Stimulated activated CD4-positive, alpha-beta T cell treated with anti-CD3 and anti-CD28 coated beads, Interleukin-15, amount 100 ng/mL, for 24 hours (primary cell): ENCODE measurements around the gene IDH2.

ENCODE experiments used
- DNase-seq: peaks from one replicate; pipeline ENCODE4 v3.0.0-alpha.2; 2020

The IDH2 gene

DNA sequence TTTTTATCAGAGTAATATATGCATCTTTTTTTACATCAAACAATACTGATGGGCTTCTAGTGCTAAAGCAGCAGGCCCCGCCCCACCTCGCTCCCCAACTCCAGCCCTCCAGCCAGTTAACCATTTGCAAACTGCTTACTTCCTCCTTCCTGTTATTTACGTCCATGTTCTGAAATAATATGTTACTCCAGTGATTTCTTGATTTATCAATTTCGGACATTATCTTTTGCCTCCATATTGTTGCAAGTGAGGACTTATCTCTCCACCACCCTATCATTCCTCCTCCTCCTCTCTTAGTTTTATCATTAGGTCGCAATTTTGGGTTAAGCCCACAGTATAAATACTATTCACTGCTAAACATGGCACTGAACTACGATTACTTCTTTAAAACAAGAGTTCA is 61.6 kb downstream of the IDH2 start:
- DNase-seq: no peak

DNA sequence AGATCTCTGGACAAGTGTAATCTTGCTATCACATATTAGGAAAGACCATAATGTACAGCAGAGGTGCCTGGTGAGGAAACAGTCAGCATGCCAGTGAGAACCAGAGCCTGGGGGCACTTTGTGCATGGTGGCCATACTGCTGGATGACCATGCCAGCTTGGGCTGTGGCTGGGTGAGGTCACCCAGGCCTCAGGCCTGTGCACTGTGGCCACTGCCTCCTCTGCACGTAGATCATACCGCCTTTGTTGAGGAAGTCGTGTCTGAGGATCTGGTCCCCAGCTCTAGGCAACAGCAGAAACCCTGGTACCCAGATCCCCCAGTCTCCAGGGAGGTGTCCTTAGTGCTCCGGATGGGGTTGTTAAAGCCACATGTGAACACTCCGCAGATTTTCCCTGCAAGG is 62.3 kb downstream of the IDH2 start:
- no peak for DNase-seq

DNA sequence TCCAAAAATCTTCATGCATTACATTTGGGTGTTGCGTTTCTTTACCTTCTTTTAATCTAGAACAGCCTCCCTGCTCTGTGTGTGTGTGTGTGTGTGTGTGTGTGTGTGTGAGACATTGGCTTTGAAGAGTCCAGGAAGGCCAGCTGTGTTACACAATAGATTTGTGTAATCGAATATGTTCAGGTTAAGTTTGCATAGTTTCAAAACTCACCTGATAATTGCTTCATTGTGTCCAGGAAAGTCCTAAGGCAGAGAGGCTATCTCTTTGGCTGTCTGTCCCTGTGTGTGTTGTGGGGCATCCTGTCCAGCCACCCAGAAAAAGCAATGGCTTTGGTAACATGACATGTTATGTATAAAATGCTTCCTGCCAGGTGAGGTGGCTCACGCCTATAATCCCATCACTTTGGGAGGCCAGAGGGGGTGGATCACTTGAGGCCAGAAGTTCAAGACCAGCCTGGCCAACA is 63.6 kb downstream of the IDH2 start:
- DNase-seq: no peak

DNA sequence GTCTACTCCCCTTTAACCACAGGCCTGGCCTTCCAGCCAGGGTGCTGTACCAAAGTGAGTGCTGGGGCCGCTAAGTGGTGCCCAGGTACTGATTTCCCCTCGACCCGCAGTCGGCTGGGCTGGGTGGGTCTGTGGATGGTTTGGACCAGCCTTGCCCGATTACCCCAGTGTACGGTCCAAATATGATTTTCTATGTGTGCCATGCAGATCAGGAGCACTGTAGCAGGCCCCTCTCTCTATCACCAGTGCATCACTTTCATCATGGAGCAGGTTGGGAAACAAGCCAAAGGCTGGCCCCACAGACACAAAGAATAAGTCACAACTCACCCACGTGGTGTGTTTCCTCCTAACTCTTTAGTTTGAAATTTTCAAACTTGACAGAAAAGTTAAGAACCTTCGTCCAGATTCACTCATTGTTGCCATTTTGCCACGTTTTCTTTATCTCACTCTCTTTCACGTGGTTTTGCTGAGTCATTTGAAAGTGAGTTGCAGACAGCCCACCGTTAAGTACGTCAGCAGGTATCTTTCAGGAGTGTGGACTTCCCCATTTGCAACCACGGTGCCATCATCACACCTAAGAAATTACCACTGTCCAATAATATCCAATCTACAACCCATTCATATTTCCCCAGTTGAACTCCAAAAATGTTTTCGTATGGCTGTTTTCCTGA is 64.2 kb downstream of the IDH2 start:
- DNase-seq: peak; percentile 73

DNA sequence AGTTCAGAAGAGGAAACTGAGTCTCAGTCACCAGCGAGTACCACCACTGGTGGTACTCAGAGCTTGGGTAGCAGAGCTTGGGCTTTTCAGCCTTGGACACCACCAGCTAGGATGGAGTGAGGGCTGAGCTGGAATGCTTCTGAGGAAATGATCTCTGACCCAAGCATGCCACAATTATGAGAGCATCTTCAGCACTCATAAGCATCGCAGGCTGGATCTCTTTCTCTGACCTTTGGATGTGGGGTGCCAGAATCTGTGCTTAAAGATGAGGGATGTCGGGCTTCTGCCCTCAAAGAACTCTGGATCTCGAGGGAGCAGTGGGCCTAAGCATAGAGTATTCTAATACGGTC is 64.8 kb downstream of the IDH2 start:
- DNase-seq: no peak

DNA sequence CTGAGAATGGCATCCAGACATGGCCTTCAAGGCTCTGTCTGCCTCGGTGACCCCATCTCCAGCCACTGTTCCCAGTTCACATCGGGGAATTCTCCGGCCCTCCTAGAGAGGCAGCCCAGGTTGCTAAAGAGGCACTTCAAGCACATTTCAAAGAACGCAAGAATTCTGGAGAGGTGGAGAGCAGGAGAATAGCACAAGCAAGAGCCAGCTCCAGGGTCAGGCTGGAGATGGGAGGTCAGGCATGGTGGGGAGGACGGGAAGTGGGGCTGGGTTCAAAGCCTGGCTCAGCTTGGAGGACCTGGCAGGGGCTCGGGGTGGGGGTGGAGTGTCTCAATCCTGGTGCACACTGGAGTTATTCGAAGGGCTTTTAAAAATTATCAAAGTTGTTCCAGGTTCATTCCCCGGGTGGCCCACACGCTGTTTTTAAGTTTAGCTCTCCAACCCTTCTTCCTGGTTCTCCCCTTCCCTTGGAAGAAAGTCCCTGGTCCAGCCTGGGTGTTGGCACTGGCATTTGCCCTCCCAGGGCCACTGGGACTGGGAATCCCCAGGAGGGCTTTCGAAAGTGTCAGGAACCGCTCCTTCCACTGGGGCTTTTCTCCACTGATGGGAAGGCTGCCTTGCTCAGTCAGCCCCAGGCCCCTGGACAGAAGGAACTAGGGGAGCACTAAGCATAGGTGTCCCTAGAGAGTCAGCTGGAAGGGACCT is 65.3 kb downstream of the IDH2 start:
- DNase-seq: no peak

DNA sequence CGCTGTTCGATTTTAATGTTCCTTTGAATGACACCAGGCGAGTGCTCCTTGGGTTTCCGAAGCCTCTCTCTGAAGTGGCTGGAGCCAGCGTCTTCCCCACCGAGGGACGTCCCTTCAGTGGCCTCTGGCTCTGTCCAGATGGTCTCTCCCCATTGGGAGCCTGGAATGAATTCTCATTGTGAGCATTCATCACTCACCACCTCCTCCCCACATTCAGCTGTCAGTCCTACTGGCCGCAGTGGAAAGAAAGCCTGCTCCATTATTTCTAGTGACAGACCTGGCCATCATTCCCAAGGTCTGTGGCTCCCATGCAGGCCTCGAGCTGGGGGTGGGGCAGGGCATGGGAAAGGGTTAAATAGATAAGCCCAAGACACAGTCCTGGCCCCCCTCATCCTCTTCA is 65.9 kb downstream of the IDH2 start:
- no peak for DNase-seq

DNA sequence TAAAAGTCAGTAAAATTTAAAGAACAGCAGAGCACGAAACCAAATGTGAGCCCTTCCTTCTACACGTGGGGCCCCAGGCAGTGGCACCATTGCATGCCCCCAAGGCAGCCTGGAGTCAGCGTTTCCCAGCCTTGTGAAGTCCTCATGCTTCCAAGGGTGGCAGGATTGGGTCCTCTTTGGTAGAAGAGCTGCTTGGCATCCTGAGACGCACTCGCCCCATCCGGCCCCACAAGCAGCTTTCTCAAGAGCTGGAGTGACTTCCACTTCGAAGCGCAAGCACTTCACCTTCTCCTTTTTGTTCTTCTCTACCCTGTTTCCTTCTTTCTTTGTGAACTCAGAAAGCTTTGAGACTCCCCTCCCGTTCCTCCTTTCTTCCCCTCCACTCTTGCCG is 66.4 kb downstream of the IDH2 start:
- no peak for DNase-seq

DNA sequence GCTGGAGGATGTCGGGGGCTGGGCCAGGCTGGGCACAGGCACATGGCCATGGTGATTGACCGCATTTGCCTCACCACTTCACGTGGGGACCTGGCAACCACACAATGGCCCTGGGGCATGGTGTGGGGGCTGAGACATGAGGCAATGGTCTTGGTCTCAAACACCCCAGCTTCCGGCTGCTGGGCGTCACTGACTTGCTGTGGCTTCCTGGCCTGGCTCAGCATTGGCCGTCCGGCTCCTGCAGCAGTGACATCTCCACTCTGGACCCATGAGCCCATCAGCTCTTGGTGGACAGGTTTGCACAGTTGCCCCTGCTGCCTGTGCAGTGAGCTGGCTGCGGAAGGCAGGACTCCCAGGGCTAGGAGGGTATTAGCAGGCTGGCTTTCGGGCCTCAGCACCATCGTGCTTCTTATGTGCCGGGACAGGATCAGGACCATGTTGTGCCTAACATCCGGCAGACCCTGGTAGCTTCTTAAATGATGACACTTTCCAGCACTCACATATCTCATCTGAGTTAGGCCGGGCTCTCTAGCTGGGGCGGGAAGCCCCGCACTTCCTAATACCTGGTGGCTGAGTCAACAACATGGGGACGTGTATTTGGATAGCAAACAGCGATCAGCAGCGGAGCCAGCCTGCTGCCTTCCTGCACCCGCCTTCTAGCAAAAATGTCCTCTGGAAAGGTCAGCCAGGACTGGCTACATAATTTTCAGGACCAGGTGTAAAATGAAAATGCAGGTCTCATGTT is 67.0 kb downstream of the IDH2 start:
- no peak for DNase-seq

DNA sequence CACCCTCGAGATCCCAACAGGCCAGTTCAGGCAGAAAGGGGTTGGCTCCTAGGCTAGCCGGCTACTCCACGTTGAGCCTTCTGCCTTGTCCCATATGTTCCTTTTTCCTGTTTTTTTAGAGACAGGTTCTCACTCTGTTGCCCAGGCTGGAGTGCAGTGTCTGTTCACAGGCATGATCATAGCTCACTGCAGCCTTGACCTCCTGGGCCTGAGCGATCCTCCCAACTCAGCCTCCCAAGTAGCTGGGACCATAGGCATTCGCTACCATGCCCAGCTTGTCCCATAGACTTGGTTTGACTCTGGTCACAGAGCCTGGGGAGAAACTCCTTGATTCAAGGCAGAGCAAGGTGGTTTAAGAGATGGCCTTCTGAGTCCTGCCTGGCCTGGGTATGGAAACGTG is 68.8 kb downstream of the IDH2 start:
- DNase-seq: no peak
